ENCODE results near the gene LENG1. TPM values are rescaled to one million over a fixed set of nuclear protein-coding genes. Genes with fewer than 3 reads are reported as not detected.

LENG1 gene
- total and polyA plus RNA-seq, 2 donors (not counting 3 experiments of a cell fraction or from before 2014, with no cell fraction given) = 3.0 to 5.0 TPM

GRCh38 chr19:54178581-54179261 is 19.2 kb upstream of the LENG1 start:
- H3K27me3 ChIP-seq (ENCODE audit: control insufficient read depth in 2 of 2, insufficient read depth in 2 of 2, low read length in 2 of 2) = no peaks in the 10 kb centered on the region
- no peak overlapping the region for H3K4me2 ChIP-seq (ENCODE audit: insufficient read depth, low read length)
- H3K36me3 ChIP-seq (ENCODE audit: control insufficient read depth in 2 of 2, extremely low read depth in 1 of 2, insufficient read depth in 2 of 2, low read length in 2 of 2) = peaks cover 7 to 38% of the 10 kb centered on the region in 2 experiments
- BruUV-seq (replicated peaks) = no TSS peak
- intact Hi-C loops (cut with micrococcal nuclease) = no loop called here
- H3K4me3 ChIP-seq (replicated peaks in 1 of 3; ENCODE audit: insufficient read depth in 1 of 3, low read depth in 1 of 3, low read length in 3 of 3) = no peak overlapping the region
- no peak overlapping the region for H2AFZ ChIP-seq (ENCODE audit: low read depth, low read length)
- TF ChIP-seq MAX (IDR thresholded peaks at IDR 0.05; ENCODE audit: insufficient read depth, insufficient read length) = no peak
- no peak for TF ChIP-seq EZH2 (IDR thresholded peaks at IDR 0.05; ENCODE audit: borderline replicate concordance, low read depth, low read length, severe bottlenecking)
- TF ChIP-seq JUN (IDR thresholded peaks at IDR 0.05; ENCODE audit: borderline replicate concordance, insufficient read depth, insufficient read length, low read depth) = no peak
- TF ChIP-seq, protein P1, sequence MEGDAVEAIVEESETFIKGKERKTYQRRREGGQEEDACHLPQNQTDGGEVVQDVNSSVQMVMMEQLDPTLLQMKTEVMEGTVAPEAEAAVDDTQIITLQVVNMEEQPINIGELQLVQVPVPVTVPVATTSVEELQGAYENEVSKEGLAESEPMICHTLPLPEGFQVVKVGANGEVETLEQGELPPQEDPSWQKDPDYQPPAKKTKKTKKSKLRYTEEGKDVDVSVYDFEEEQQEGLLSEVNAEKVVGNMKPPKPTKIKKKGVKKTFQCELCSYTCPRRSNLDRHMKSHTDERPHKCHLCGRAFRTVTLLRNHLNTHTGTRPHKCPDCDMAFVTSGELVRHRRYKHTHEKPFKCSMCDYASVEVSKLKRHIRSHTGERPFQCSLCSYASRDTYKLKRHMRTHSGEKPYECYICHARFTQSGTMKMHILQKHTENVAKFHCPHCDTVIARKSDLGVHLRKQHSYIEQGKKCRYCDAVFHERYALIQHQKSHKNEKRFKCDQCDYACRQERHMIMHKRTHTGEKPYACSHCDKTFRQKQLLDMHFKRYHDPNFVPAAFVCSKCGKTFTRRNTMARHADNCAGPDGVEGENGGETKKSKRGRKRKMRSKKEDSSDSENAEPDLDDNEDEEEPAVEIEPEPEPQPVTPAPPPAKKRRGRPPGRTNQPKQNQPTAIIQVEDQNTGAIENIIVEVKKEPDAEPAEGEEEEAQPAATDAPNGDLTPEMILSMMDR (IDR thresholded peaks at IDR 0.05; ENCODE audit: extremely low read depth in 1 of 2, insufficient read depth in 1 of 2, low read depth in 1 of 2, low read length in 2 of 2) = no peak
- no peak for TF ChIP-seq FOS (IDR thresholded peaks at IDR 0.05; ENCODE audit: borderline replicate concordance, insufficient read depth, low read length)
- no peak for TF ChIP-seq MYC (IDR thresholded peaks at IDR 0.05; ENCODE audit: low read depth, low read length)
- no peak for TF ChIP-seq GATA2 (IDR thresholded peaks at IDR 0.05; ENCODE audit: insufficient read depth, insufficient read length, low read depth, low read length)
- no peak for TF ChIP-seq POLR2AphosphoS5 (IDR thresholded peaks at IDR 0.05; ENCODE audit: insufficient read depth, low read depth, low read length)
- TF ChIP-seq POLR2A (IDR thresholded peaks at IDR 0.05; ENCODE audit: low read depth, low read length) = no peak
- DNase-seq (ENCODE audit: low read depth, low spot score) (no peak), FAIRE-seq (no peak)
- H3K79me2 ChIP-seq (ENCODE audit: control insufficient read depth, insufficient read depth, low read length) = no peaks in the 10 kb centered on the region
- dilution Hi-C loops (cut with MboI; ENCODE audit: extremely low pct_ligation_motif_present, low sequenced_read_pairs) = no loop called here
- ChIA-PET POLR2A (interaction anchor here (0.8 kb wide), 1 partner anchor 14 kb away, joined by 3 read pairs; no protein-coding TSS in a partner anchor), CTCF (interaction anchor here (1.5 kb wide), 1 partner anchor 10 kb away, joined by 5 read pairs; the partner anchor contains the start of gene MBOAT7)
- H3K9me3 ChIP-seq (replicated peaks; ENCODE audit: control insufficient read depth, insufficient read depth, low read length) = no peaks in the 10 kb centered on the region
- no peaks in the 10 kb centered on the region for H3K4me1 ChIP-seq (ENCODE audit: control insufficient read depth, extremely low read depth, insufficient read depth, low read length)
- H3K27ac ChIP-seq (ENCODE audit: insufficient read depth, low read depth, low read length) = no peak overlapping the region
- no peaks in the 10 kb centered on the region for H3K9me1 ChIP-seq (replicated peaks; ENCODE audit: control insufficient read depth, extremely low read depth, insufficient read depth, low read length)
- no peaks in the 10 kb centered on the region for H4K20me1 ChIP-seq (replicated peaks; ENCODE audit: control insufficient read depth, extremely low read depth, insufficient read depth, low read length)
- no peak overlapping the region for H3K9ac ChIP-seq (replicated peaks; ENCODE audit: extremely low read depth, insufficient read depth, low read length)
